GM12892 (cell line): ENCODE measurements around the gene TRAP1.

Experiments
- POLR2A ChIP-seq: IDR thresholded peaks from 2 replicates; pipeline ENCODE4 v1.6.1; 2011; ENCODE audit warnings: low read depth, low read length, control low read depth
- POLR2AphosphoS5 ChIP-seq: IDR thresholded peaks from 2 replicates; pipeline ENCODE4 v1.6.1; 2011; ENCODE audit warnings: low read depth, low read length, control low read depth
- TAF1 ChIP-seq: IDR thresholded peaks from 2 replicates; pipeline ENCODE4 v1.6.1; 2011; ENCODE audit warnings: low read depth, mild to moderate bottlenecking, control low read depth, low read length, borderline replicate concordance

DNA sequence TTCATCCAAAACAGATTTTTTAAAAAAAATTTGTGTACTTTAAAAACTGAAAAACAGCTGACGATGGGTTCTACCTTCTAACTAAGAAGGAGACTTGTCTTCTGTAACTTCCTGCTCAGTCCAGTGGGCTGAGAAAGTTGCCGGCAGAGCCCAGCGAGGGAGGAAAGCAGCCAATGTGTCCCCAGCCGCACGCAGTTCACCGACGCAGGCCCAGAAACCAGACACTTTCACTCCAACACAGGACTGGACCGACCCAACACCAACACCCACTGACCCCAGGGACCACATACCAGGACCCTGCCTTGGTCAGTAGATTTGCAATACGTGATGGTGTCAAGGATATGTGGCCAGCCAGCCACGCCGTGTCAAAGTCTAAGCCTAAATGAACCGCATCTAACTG, 25.6 kb downstream of the TRAP1 start:
- TF ChIP-seq TAF1 (no peak), POLR2A (no peak), POLR2AphosphoS5 (no peak)
